HG03135 (cell line): ENCODE measurements around the gene SKI.
"Not testable (repeated sequence)": the region's sequence is repeated elsewhere in the genome, so short reads cannot be mapped to it uniquely, and the experiment has no call there.

Experiments used
- ATAC-seq: cut with Tn5 transposase; IDR thresholded peaks from one replicate; pipeline ENCODE4 v1.9.1; 2021; ENCODE audit warnings: mild to moderate bottlenecking, moderate library complexity; ENCODE audit not compliant: unreplicated experiment

Gene SKI

GRCh38 chr1:2289607-2290006, 61.5 kb downstream of the SKI start:
- no peak for ATAC-seq

GRCh38 chr1:2290171-2290578, 62.1 kb downstream of the SKI start:
- peak; percentile 23 for ATAC-seq

DNA sequence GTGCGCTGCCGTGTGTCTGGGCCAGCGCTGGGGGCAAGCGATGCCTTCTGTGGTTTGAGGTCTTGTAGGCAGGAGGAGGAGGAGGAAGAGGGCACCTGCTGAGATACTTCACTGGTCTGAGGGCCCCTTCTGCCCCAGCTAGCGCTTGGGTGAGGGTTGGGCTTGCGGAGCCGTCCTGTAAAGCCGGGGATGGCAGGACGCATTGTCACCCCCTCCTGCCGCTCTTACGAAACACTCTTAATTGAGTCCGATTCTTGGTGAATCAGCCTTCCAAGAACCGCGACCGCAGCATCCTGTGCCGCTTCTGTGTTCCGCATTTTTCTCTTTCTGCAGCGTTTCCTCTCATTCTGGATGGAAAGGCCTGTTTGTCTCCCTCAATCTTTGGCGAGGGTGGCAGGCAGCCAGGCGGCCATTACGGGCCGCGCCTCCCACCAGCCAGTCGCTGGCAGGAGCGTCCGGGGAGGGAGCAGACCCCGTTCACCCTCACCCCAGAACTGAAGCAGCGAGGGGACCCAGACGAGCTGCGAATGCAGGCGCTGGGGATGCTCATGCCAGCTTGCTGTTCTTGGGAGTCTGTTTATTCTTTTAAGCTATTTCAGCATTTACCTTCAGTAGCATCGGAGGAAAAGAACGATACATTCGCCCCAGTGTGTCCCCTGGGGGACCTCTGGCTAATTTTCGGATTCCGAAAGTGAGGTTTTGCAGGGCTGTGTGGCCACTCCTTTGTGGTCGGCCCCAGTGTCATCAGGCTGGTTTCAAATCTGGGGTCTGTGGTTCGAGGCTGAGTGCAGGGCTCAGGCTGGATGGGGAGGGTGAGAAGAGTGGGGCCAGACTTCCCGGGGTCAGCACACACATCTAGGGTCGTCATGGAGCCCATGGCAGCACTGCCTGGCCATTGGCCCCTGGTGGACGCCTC, 62.7 kb downstream of the SKI start:
- peak; percentile 48 for ATAC-seq

DNA sequence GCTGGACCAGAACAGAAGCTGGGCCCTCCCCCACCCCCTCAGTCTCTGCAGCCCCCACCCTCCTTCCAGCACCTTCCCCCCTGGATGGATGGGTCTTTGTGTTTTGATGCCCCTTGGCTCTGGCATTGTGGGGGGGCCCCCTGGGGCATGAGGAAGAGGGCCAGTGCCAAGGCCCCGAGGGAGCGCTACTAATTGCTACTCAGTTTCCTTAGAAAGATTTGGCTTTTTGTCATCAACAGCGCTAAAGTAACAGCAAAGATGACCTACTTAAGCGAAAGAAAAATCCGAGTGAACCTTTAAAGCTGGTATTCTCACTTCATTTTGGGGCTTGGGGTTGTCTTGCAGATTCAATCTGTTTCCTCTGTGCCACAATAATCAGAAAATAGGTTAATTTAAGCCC, 63.5 kb downstream of the SKI start:
- no peak for ATAC-seq

GRCh38 chr1:2292725-2293450, 64.8 kb downstream of the SKI start:
- no peak for ATAC-seq

DNA sequence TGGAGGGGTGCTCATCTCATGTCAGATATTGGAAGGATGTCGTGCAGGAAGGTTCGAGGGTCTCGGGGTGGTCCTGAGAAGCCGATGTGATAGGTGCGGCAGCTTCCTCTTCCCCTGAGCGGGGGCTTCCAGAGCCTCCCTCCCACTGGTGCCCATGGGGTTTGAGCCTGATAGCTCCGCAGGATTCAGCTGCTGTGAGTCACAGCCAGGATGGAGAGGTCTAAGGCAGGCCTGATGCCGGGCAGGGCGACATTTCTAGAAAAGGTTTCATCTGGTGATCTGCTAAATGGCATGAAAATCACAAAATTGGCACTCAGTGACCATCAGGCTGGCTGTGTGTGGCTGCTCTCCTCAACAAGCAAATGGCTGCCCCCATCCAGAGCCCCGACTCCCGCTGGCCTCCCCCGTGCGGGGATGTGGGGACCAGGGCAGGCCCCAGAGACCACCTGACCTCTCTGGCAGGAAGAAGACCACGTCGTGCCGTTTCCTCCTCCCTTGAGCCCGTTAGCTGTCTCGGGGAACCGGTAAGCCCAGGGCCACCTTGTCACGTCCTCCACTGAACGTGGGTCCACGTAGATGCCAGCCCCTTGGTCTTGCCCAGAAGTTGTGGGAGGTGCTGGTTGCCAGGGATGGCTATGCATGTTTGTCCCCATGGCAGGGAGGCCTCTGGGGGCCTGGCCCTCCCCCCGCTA, 66.1 kb downstream of the SKI start:
- ATAC-seq, result no peak

- no peak for ATAC-seq
Measured at GRCh38 chr1:2294725-2295078, 66.6 kb downstream of the SKI start.

GRCh38 chr1:2295526-2295925, 67.4 kb downstream of the SKI start:
- ATAC-seq, result no peak

- ATAC-seq, result not testable (repeated sequence)
Measured at GRCh38 chr1:2296211-2296610, 68.1 kb downstream of the SKI start.

DNA sequence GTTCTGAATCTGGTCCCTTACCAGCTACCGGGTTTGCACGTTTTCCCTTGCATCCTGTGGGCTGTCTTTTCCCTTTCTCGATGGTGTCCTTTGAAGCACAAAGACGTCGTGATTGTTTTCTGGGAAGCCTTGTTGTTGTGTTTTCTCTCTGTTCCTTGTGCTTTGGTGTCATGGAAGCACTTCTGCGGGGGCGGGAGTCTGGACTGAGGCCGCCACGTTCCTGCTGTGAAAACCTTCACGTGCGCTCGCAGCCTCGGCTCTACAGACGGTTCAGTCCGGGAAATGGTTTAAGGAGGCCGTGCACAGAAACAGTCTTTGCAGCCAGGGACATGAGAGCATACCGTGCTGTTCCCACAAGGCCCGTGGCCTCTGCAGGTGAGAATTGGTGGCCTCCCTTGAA, 68.5 kb downstream of the SKI start:
- ATAC-seq, result no peak

GRCh38 chr1:2297246-2298011, 69.3 kb downstream of the SKI start:
- no peak for ATAC-seq

GRCh38 chr1:2298685-2299084, 70.6 kb downstream of the SKI start:
- no peak for ATAC-seq

DNA sequence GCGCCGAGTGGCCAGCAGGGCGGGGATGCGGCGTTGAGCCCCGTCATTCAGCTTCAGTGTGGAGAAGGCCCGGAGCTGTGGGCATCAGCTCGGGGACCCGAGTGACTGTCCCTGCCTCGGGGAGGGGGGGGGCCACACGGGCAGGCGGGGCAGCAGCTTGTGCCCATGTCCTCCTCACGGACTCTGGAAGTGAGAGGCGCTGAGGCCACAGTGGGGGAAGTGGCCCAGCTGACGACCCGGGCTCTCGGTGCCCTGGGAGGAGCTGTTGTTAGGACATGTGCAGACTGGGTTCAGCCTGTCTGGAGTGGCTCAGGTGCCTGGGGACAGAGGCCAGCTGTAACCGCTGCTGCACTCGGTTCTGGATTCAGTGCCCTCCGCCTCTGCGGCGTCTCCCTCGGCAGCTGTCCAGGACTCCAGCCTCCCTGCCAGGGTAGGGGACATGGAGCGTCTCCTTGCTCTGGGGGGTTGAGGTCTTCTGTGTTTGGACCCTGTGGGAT, 71.1 kb downstream of the SKI start:
- no peak for ATAC-seq

GRCh38 chr1:2300004-2300771, 72.1 kb downstream of the SKI start:
- peak; percentile 72 for ATAC-seq

DNA sequence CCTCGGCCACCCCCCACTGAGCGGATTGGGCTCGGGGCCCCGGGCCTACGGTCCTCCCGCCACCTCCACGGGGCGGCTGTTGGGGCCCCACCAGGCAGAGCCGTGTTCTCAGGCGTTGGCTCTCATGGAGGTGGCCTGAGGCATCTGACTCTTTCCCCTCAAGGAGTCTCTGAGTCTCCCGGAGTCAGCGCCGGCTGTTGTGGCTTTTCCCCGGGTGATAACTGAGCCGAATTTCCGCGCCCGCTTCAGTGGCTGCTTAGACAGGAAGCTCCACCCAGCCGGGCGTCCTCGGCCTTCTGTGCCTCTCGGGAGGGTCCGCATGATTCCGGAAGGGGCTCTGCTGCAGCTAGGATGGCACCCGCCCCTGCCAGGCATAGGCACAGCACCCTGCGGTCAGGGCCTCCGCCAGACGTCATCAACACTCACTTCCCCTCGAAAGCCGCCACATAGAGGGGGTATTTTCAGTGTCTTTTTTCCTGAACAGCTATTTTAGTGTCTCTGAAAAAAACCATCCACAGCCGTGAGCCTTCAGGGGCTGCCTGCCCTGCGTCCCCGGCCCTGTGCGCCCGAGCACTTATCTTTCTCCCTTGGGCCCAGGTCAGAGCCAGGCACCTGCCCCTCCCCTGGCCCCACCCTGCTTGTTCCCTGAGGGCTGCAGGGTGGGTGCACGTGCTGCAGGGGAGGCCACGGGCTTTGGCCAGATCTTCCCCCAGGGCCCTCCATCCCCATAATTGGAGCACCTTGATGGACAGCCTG, 72.9 kb downstream of the SKI start:
- peak; percentile 44 for ATAC-seq

GRCh38 chr1:2301607-2302291, 73.6 kb downstream of the SKI start:
- no peak for ATAC-seq

- no peak for ATAC-seq
Measured at GRCh38 chr1:2302292-2302925, 74.3 kb downstream of the SKI start.
